ENCODE data around the gene TXNDC17. TPM values are rescaled to one million over a fixed set of nuclear protein-coding genes. Genes with fewer than 3 reads are reported as not detected.

The TXNDC17 gene
- total and polyA plus RNA-seq, 9 of the 15 experiments (the other 6 are each of a cell fraction or from before 2014, with no cell fraction given), result 108 to 759 (median 179) TPM

DNA sequence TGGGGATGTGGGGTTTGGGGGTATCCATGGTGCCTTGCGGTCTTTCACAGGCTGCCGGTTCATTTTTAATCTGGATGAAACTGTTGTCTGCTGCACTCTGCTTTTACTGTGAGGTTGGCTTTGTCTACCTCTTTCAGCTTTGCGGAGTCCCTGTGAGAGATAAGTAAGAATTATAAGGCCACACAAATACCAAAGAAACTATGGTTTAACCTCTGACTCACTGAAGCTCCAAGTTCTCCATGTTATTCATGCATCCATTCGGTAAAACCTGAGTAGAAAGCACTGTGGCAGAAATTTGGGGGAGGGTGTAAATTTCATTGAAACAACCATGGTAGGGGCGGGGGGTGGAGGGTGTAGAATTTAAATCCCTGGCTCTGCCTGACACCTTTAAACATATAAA is 30.8 kb upstream of the TXNDC17 start (continued):
- no peak for TF ChIP-seq KLF10 (CRISPR knock-in tag; IDR thresholded peaks at IDR 0.05)
- no peak for TF ChIP-seq PTBP1 (IDR thresholded peaks at IDR 0.05; ENCODE audit: low read depth, low read length)
- TF ChIP-seq, protein P1, sequence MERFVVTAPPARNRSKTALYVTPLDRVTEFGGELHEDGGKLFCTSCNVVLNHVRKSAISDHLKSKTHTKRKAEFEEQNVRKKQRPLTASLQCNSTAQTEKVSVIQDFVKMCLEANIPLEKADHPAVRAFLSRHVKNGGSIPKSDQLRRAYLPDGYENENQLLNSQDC (CRISPR knock-in tag; IDR thresholded peaks at IDR 0.05), result no peak
- TF ChIP-seq HNRNPUL1 (IDR thresholded peaks at IDR 0.05; ENCODE audit: low read length), result no peak
- no peak for TF ChIP-seq SMAD3 (CRISPR knock-in tag; conservative IDR thresholded peaks at IDR 0.05)
- TF ChIP-seq ZBTB11 (CRISPR knock-in tag; IDR thresholded peaks at IDR 0.05), result no peak

DNA sequence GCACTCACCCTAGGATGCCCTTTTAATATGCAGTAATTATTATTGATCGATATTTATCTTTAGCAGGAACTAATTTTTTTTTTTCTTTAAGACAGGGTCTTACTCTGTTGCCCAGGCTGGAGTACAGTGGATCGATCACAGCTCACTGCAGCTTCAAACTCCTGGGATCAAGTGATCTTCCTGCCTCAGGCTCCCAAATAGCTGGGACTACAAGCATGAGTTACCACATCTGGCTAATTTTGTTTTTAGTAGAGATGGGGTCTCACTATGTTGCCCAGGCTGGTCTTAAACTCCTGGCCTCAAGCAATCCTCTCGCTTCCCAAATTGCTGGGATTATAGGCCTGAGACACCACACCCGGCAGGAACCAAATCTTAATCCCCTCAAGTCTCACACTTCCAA is 29.6 kb upstream of the TXNDC17 start:
- Histone ChIP-seq H3K4me3 (no peak overlapping the region), H3K4me1 (replicated peaks in 1 of 2; ENCODE audit: control insufficient read depth in 2 of 2, insufficient read depth in 2 of 2, low read length in 2 of 2) (no peaks in the 10 kb centered on the region), H3K27me3 (ENCODE audit: control insufficient read depth in 2 of 2, insufficient read depth in 2 of 2, low read length in 2 of 2) (no peaks in the 10 kb centered on the region), H4K20me1 (replicated peaks; ENCODE audit: control insufficient read depth, insufficient read depth, low read length) (no peaks in the 10 kb centered on the region), H3K4me2 (ENCODE audit: insufficient read depth, low read length) (no peak overlapping the region), H3K9me3 (replicated peaks; ENCODE audit: control insufficient read depth, insufficient read depth, low read depth, low read length) (no peaks in the 10 kb centered on the region), H3K79me2 (ENCODE audit: control insufficient read depth, insufficient read depth, low read length) (no peaks in the 10 kb centered on the region), H2AFZ (ENCODE audit: low read depth, low read length) (no peak overlapping the region), H3K9me1 (ENCODE audit: control insufficient read depth, insufficient read depth, low read length) (no peaks in the 10 kb centered on the region), H3K27ac (ENCODE audit: extremely low read depth, low read depth, low read length) (no peak overlapping the region), H3K9ac (ENCODE audit: insufficient read depth in 1 of 2, low read depth in 2 of 2, low read length in 2 of 2) (no peak overlapping the region), H3K36me3 (ENCODE audit: control insufficient read depth, insufficient read depth, low read length) (peaks cover 42% of the 10 kb centered on the region; the same call in 1 of the 3 replicates)
- BruUV-seq (replicated peaks), result no TSS peak
- ChIA-PET POLR2A (no interaction called here), CTCF (ENCODE audit: low intra/inter-chr PET ratio) (no interaction called here)
- 88% methylated on average over 3 of the region's 4 CpGs for WGBS (ENCODE audit: insufficient coverage, low coverage, missing lambda C conversion rate)
- no peak for FAIRE-seq
- TF ChIP-seq PPARD (CRISPR knock-in tag; IDR thresholded peaks at IDR 0.05) (no peak), ZNF121 (CRISPR knock-in tag; conservative IDR thresholded peaks at IDR 0.05) (peak; percentile 74)
- no peak for ATAC-seq
- no peak for DNase-seq (ENCODE audit: extremely low read depth in 1 of 4, low spot score in 3 of 4)
- intact Hi-C loops (cut with micrococcal nuclease) (no loop called here), in situ Hi-C loops (cut with MboI) (no loop called here)

Data from K562 (cell line).